Activated naive CD8-positive, alpha-beta T cell treated with anti-CD3 and anti-CD28 coated beads for 36 hours (primary cell): Measurements from ENCODE around the gene FANCE. TPM values are rescaled to one million over a fixed set of nuclear protein-coding genes. Genes with fewer than 3 reads are reported as not detected.

Experiments used
- DNase-seq: peaks from one replicate; pipeline ENCODE4 v3.0.0; 2021
- H3K27ac Mint-ChIP-seq: one replicate; pipeline ENCODE4 v1.8.0; 2022; ENCODE audit warnings: mild to moderate bottlenecking, moderate library complexity, mixed read lengths
- H3K27me3 Mint-ChIP-seq: one replicate; pipeline ENCODE4 v1.8.0; 2022; ENCODE audit warnings: mild to moderate bottlenecking, mixed read lengths
- H3K36me3 Mint-ChIP-seq: one replicate; pipeline ENCODE4 v1.8.0; 2021; ENCODE audit warnings: mild to moderate bottlenecking, mixed read lengths
- H3K4me1 Mint-ChIP-seq: one replicate; pipeline ENCODE4 v1.8.0; 2021; ENCODE audit warnings: mixed read lengths
- H3K4me3 Mint-ChIP-seq: one replicate; pipeline ENCODE4 v1.8.0; 2022; ENCODE audit warnings: mild to moderate bottlenecking, moderate library complexity, mixed read lengths
- H3K9me3 Mint-ChIP-seq: one replicate; pipeline ENCODE4 v1.8.0; 2022; ENCODE audit warnings: mixed read lengths
- total RNA-seq, 2 experiments: library from RNA; stranded (reverse); gene quantifications; one replicate each; pipeline ENCODE4 v1.2.3, GENCODE V29; 2021

FANCE gene
- total RNA-seq, 2 experiments from 2014 or later = 18.6 to 19.1 TPM

DNA sequence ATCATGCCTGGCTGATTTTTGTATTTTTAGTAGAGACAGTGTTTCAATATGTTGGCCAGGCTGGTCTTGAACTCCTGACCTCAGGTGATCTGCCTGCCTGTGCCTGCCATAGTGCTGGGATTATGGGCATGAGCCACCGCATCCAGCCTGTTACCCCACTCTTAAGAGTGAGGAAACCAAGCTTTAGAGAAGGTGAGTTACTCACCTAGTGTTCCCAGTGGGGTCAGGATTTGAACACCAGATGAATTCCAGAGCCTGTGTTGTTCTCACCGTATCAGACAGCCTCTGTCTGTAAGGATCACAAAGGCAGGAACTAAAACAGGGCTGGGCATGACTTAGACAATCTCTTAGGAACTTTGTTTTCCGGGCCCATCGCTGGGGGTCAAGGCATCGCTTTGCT lies 9.4 kb upstream of the FANCE start:
- DNase-seq = no peak
- Mint-ChIP-seq H3K9me3 (no peaks in the 10 kb centered on the region), H3K36me3 (no peaks in the 10 kb centered on the region)

DNA sequence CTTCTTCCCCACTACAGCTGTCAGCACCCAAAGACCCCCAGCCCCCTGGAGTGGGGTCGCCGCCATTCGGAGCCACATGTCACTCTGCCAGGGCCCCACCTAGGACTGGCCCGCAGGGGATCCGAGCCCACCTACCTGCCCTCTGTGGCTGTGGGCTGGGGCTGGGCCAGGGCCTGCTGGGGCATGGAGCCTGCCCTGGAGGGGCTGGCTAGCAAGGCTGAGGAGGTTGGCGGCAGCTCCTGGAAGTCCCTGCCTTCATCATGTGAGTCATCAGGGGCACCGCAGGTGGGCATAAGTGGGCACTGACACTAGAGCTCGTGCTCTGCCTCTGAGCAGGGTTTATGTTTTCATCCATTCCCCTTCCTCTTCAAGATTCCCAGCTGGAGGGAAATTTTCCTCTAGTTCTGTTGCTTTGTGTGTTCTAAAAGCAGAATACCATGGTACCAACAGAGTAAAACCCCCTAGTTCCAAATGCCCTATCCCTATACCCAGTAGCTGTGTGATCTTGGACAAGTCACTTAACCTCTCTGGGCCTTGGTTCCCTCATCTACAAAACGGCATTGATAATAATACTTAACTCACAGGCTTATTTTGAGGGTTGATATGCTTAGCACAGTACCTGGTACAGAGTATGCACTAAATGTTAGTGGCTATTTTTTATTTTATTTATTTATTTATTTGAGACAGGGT lies 8.7 kb upstream of the FANCE start:
- no peak for DNase-seq
- Mint-ChIP-seq H3K27ac (no peak overlapping the region), H3K36me3 (no peaks in the 10 kb centered on the region), H3K9me3 (no peaks in the 10 kb centered on the region), H3K27me3 (no peaks in the 10 kb centered on the region), H3K4me1 (no peaks in the 10 kb centered on the region), H3K4me3 (no peak overlapping the region)

More for the DNA sequence above, 9.4 kb upstream of the FANCE start:
- Mint-ChIP-seq H3K27me3 (no peaks in the 10 kb centered on the region), H3K27ac (no peak overlapping the region), H3K4me1 (no peaks in the 10 kb centered on the region), H3K4me3 (no peak overlapping the region)

DNA sequence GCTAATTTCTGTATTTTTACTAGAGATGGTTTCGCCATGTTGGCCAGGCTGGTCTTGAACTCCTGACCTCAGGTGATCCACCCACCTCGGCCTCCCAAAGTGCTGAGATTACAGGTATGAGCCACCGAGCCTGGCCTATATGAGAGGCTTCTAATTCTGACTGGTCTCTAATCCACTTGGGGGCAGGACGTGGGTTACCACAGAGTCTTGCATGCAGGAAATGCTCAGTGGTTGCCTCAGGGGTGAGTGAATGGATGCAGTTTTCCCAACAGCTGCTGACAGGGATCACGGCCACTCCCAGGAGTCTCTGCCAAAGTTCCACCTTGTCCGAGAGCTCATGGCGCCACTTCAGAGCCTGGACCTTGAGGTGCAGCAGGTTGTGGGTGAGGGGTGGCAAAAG lies 6.4 kb upstream of the FANCE start:
- DNase-seq = no peak

DNA sequence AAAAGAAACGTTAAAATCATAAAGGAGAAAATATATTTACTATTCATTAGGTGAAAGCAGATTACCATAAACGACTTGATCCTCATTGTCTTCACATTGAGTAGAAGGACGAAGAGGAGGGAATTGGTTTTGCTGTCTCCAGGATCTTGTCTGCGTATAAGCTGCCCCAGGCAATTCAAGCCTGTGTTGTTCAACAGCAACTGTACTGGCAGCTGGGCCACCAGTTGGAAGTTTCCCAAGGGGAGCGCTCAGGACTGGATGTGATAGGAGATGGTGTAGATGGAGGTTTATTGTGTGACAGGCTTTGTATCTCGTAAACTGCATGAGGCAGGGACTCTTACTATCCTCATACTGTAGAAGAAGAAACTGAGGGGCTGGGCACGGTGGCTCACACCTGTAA lies 3.9 kb upstream of the FANCE start:
- Mint-ChIP-seq H3K4me1 (peaks cover 13% of the 10 kb centered on the region), H3K4me3 (no peak overlapping the region), H3K9me3 (no peaks in the 10 kb centered on the region), H3K36me3 (no peaks in the 10 kb centered on the region), H3K27me3 (no peaks in the 10 kb centered on the region), H3K27ac (no peak overlapping the region)
- no peak for DNase-seq

More for the DNA sequence above, 6.4 kb upstream of the FANCE start:
- Mint-ChIP-seq H3K27ac (no peak overlapping the region), H3K9me3 (no peaks in the 10 kb centered on the region), H3K27me3 (no peaks in the 10 kb centered on the region), H3K36me3 (no peaks in the 10 kb centered on the region), H3K4me1 (no peaks in the 10 kb centered on the region), H3K4me3 (no peak overlapping the region)

DNA sequence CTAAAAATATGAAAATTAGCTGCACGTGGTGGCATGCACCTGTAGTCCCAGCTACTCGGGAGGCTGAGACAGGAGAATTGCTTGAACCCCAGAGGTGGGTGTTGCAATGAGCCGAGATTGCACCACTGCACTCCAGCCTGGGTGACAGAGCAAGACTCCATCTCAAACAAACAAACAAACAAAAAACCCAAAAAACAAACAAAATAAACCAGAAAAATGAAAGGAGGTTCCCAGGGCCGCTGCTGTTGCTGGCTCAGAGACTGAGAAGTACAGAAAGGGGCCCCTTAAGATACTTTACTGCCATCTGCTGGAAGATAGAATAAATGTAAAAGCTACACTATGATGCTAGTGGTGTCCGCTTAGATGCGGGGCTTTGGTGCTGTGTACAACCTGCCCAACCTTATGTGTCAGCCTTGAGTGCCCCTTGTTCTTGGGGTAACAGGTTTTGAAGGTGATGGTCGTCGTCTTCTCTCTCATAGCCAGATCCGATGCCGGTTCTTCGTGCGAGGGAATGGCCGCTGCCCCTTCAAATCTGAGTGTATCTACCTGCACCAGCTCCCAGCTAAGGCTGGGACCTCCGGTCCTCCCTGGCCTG lies 2.8 kb upstream of the FANCE start:
- no peak for DNase-seq
- Mint-ChIP-seq H3K4me1 (peaks cover 23% of the 10 kb centered on the region), H3K27me3 (no peaks in the 10 kb centered on the region), H3K27ac (no peak overlapping the region), H3K36me3 (no peaks in the 10 kb centered on the region), H3K4me3 (no peak overlapping the region), H3K9me3 (no peaks in the 10 kb centered on the region)

DNA sequence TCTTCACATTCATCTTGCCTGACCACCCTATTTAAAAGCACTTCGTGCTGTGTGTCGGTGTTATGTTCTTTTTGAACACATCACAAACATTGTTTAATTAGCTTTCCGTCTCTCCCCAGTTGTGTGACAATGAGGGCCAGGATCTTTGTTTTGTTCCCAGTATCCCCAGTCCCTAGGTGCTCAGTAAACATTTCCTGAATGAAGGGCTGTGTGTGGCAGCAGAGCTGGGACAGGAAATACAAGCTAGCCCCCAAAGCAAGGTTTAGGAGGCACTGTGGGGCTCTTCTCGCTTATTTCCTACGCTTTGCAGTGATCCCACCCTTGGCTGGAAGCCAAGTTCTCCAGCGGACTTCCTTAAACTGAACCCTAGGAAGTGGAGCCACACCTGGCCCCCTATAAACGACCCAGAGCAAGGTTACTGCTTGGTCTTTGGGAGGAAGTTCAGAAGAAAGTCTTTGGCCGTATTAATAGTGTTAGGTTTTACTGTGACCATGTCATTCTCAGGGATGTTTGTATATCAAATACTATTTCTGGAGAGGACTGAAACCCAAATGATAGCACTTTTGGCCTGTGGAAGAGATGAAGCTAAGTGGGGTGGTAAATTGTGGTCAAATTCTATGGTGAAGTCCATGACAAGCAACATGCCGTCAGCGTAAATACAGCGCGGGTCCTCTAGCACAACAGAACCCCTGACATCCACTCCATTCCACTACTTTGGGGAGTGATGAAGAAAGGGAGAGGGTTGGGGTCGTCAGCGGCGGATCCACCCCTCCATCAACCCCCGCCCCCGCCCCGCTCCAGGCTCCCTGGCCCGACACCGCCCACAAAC lies 570 bp upstream of the FANCE start:
- H3K9me3 Mint-ChIP-seq = no peaks in the 10 kb centered on the region
- H3K4me3 Mint-ChIP-seq = peak overlapping the region; percentile 82
- DNase-seq = no peak
- H3K4me1 Mint-ChIP-seq = peaks cover 30% of the 10 kb centered on the region
- H3K27ac Mint-ChIP-seq = no peak overlapping the region
- H3K36me3 Mint-ChIP-seq = peaks cover 12% of the 10 kb centered on the region
- no peaks in the 10 kb centered on the region for H3K27me3 Mint-ChIP-seq

DNA sequence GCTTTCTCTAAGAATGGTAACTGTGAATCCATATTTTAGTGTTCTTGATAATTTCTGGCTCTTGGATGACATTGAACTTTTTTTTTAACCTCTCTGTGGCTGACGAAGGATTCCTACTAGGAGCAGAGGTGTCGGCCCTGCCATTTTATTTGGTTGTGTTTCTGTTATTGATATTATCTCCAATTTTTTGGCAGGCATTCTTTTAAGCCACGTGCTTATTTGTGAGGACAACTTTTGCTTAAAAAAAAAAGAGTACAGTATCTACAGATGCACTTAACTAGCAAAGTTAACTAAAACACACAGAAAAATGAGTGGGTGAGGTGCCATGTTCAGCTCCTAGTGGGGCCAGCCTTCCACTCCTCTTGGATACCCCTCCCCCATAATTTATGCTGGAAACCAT lies 1.1 kb downstream of the FANCE start:
- H3K27ac Mint-ChIP-seq = peak overlapping the region; percentile 8
- no peaks in the 10 kb centered on the region for H3K27me3 Mint-ChIP-seq
- H3K36me3 Mint-ChIP-seq = peaks cover 12% of the 10 kb centered on the region
- no peaks in the 10 kb centered on the region for H3K9me3 Mint-ChIP-seq
- H3K4me3 Mint-ChIP-seq = peak overlapping the region; percentile 84
- no peak for DNase-seq
- peaks cover 32% of the 10 kb centered on the region for H3K4me1 Mint-ChIP-seq

DNA sequence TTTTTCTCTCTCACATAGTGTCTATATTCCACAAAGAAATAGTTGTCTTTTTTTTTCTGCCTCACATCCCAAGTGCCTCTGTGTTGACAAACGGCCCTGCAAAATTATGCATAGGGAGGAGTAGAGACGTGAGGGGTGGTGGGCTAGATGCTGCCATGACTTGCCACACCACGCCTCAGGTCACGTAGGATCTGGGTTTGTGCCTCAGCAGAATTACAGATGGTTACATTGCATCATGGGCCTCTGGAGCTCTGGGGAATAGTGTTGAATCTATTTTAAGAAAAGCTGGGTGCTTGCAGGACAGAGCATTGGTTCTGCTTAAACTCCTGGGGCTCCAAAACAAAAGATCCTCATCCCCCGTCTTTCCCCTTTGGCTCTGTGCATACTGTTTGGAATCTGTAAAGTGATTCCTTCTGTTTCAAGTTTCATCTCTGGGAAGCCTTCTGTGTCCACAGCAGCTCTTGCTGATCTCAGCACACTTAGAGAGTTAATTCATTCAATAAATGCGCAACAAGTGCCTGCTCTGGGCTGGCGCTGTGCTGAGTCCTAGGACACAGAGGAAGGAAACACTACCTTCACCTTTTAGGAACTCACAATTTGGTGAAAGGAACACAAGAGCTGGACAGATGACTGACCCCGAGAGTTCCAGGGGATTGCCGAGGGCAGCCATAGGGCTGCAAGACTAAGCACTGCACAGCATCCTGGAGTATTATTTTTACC lies 2.4 kb downstream of the FANCE start:
- peaks cover 12% of the 10 kb centered on the region for H3K36me3 Mint-ChIP-seq
- peak overlapping the region; percentile 9 for H3K4me3 Mint-ChIP-seq
- H3K27me3 Mint-ChIP-seq = no peaks in the 10 kb centered on the region
- H3K27ac Mint-ChIP-seq = no peak overlapping the region
- no peaks in the 10 kb centered on the region for H3K9me3 Mint-ChIP-seq
- H3K4me1 Mint-ChIP-seq = peaks cover 32% of the 10 kb centered on the region
- no peak for DNase-seq

DNA sequence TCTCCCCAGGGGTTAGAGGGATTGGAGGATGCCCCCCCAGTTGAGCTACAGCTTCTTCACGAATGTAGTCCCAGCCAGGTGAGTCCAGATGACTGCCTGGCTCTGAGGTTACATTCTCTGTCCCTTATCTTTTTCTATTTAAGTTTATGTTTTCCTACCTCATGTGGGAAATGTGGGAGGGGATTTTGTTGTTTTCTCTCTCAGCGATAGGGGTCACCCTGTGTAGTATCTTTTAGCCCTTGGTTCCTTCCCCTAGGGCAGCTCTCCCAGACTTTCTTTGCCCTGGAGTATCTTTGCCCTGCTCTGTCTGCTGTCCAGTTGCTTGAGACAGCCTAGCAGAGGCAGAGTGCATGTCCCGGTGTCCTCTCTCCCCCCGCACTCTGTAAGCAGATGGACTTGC lies 5.8 kb downstream of the FANCE start:
- no peak for DNase-seq
- Mint-ChIP-seq H3K9me3 (no peaks in the 10 kb centered on the region), H3K36me3 (peaks cover 26% of the 10 kb centered on the region), H3K27ac (no peak overlapping the region), H3K4me3 (no peak overlapping the region), H3K27me3 (no peaks in the 10 kb centered on the region), H3K4me1 (peaks cover 22% of the 10 kb centered on the region)

DNA sequence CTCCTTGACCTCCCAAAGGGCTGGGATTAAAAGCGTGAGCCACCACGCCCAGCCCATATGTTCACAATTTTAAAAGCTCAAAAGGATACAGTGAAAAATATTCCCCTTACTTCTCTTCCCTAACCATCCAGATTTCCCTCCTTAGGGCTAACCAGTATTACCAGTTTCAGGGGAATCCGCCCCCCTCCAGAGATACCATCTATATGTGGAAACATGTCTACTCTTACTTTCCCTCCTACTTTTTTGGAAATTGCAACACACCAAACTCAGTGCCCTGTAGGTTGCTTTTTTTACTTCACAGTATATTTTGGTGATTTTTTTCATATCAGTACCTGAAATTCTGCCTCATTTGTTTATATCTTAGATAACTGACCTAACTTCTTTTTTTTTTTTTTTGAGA lies 9.1 kb downstream of the FANCE start:
- no peak for DNase-seq
- no peaks in the 10 kb centered on the region for H3K27me3 Mint-ChIP-seq
- H3K9me3 Mint-ChIP-seq = no peaks in the 10 kb centered on the region
- H3K4me1 Mint-ChIP-seq = peaks cover 4% of the 10 kb centered on the region
- peaks cover 25% of the 10 kb centered on the region for H3K36me3 Mint-ChIP-seq
- no peak overlapping the region for H3K27ac Mint-ChIP-seq
- H3K4me3 Mint-ChIP-seq = no peak overlapping the region

DNA sequence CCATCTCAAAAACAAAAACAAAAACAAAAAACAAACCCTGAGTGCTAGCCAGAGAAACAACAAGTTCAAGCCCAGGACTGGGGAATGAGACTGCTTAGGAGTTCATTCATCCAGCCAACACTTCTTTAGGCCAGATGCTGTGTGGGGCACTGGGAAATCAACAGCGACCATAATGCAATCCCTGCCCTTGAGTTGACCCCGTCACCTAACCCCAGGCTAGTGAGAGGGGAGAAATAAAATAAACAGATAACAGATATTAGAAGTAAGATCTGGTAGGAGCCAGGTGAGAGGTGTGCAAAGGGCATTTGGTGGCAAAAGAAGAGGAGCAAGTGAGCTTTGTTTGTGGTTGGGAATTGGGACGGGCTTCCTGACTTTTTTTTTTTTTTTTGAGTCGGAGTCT lies 11.2 kb downstream of the FANCE start:
- peaks cover 10% of the 10 kb centered on the region for H3K4me1 Mint-ChIP-seq
- no peaks in the 10 kb centered on the region for H3K9me3 Mint-ChIP-seq
- no peak overlapping the region for H3K4me3 Mint-ChIP-seq
- H3K36me3 Mint-ChIP-seq = peaks cover 41% of the 10 kb centered on the region
- no peaks in the 10 kb centered on the region for H3K27me3 Mint-ChIP-seq
- H3K27ac Mint-ChIP-seq = no peak overlapping the region
- DNase-seq = no peak

DNA sequence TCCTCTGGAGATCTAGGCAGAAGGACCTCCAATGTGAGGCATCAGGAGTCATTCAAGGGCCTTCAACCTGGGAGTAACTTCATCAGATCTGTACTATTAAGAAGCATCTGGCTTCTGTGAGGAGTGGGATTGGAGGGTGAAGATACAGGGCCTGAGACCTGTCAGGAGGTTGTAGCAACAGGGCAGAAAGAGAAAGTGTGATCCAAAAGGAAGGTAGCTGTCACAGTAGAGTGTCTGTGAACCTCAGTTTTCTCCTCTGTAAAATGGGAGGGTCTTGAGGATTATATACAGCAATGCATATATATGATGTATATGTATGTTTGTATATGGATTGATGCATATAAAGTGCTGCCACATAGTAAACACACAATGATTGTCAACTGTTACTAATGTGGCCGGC lies 13.5 kb downstream of the FANCE start:
- Mint-ChIP-seq H3K36me3 (peaks cover 56% of the 10 kb centered on the region), H3K4me1 (peaks cover 24% of the 10 kb centered on the region), H3K27ac (no peak overlapping the region), H3K27me3 (peaks cover 11% of the 10 kb centered on the region), H3K9me3 (peaks cover under 1% of the 10 kb centered on the region), H3K4me3 (no peak overlapping the region)
- DNase-seq = no peak

DNA sequence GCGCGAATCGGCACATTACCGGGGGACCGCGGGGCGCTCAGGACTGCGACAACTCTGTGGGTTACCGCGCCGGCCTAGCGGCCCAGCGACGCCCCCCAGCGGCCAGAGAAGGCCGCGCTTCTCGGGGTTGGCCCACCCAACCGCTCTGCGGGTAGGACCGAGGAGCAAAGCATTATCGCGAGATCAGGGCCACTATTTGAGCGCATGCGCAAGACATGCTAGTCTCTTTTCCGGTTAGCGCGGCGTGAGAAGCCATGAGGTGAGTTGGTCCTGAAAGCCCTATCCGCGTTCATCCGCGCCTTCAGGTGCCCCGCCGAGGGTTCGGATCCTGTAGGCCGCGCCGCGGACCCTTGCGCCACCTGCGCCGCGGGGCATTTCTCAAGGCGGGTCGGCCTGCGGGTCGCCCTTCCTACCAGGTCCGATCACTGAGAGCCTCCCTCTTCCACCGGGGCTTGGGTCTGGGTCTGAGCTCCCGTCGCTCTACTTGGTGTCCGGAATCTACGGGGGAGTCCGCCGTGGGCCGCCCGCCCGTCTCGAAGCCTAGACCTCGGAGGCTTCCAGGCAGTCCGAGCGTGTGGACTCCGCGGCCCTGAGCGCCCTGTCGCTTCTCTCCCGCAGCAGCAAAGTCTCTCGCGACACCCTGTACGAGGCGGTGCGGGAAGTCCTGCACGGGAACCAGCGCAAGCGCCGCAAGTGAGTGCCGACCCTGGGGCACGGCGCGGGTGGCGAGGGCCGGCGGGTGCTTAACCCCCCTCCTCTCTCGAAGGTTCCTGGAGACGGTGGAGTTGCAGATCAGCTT lies 16.2 kb downstream of the FANCE start, which contains the start of gene RPL10A:
RPL10A (plus strand) TSS at position 221 of the 799 bp plus-strand sequence; CDS start at position 255, 34 bp downstream.
- peak within 1 kb of the TSS; percentile 98 for H3K4me3 Mint-ChIP-seq
- peaks cover 1% of the 10 kb centered on the region for H3K9me3 Mint-ChIP-seq
- peaks cover 19% of the 10 kb centered on the region for H3K27me3 Mint-ChIP-seq
- peak; percentile 94 for DNase-seq
- peaks cover 70% of the 10 kb centered on the region for H3K36me3 Mint-ChIP-seq
- peaks cover 40% of the 10 kb centered on the region for H3K4me1 Mint-ChIP-seq
- H3K27ac Mint-ChIP-seq = peak within 1 kb of the TSS; percentile 97
